ENCODE results near the gene PTPN7.
A peak's percentile ranks its signal among the peaks of the same experiment; 100 is the strongest.
"Not testable (repeated sequence)": the region's sequence is repeated elsewhere in the genome, so short reads cannot be mapped to it uniquely, and the experiment has no call there.

PTPN7 gene

GRCh38 chr1:202160377-202160940, at the start of gene PTPN7:
PTPN7 (minus strand) TSS chr1:202160602; CDS start chr1:202159402, 1,200 bp downstream.
- peak; percentile 88 to 92 for DNase-seq

- DNase-seq, result no peak
Observed at GRCh38 chr1:202208351-202208857, 48.0 kb upstream of the PTPN7 start.

DNA sequence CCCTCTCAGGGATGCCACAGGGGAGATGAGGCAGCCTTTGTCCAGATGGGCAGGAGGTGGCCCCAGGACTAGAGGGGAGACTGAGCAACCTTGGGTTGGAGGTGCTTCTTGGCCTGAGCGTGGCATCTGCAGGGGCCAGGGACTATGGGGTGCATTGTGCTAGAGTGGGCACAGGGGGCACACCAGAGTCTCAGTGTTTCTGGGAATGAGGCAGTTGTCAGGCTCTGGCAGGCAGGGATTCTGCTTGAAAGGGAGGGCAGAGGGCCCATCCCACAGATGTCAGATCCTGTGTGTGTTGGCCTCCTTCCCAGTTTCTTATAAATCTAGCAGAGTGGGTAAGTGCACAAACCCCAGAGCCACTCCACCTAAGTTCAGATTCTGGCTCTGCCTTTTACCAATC, 46.9 kb upstream of the PTPN7 start:
- no peak for DNase-seq

DNA sequence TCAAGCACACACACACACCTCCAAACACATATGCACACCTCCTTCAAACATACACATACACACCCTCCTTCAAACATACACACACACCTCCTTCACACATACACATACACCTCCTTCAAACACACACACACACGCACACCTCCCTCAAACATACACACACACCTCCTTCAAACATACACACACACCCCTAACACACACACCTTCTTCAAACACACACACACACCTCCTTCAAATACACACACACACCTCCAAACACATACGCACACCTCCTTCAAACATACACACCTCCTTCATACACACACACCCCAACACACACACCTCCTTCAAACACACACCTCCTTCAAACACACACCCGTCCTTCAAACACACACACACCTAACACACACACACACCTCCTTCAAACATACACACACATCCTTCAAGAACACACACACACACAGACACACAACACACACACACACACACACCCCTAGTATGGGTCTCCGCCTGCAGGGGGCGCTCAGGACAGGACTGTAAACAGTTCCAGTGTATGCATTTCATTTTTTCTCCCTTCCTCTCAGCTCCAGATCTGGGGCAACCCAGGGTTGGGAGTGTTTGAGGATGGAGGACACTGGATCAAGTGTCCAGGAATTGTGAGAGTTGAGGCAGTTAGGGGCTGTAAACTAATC, 45.3 kb upstream of the PTPN7 start:
- DNase-seq, result peak; percentile 45 to 52

DNA sequence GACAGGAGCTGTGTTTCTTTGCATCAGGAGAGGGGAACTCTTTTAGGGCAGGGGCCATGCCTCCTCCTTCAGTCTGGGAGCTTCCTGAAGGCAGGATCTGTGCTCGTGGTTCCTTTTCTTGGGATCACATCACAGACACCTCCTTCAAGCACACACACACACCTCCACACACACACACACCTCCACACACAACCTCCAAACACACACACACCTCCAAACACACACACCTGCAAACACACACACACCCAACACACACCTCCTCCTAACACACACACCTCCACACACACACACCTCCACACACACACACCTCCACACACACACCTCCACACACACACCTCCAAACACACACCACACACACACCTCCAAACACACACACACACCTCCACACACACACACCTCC, 43.7 kb upstream of the PTPN7 start:
- no peak for DNase-seq

DNA sequence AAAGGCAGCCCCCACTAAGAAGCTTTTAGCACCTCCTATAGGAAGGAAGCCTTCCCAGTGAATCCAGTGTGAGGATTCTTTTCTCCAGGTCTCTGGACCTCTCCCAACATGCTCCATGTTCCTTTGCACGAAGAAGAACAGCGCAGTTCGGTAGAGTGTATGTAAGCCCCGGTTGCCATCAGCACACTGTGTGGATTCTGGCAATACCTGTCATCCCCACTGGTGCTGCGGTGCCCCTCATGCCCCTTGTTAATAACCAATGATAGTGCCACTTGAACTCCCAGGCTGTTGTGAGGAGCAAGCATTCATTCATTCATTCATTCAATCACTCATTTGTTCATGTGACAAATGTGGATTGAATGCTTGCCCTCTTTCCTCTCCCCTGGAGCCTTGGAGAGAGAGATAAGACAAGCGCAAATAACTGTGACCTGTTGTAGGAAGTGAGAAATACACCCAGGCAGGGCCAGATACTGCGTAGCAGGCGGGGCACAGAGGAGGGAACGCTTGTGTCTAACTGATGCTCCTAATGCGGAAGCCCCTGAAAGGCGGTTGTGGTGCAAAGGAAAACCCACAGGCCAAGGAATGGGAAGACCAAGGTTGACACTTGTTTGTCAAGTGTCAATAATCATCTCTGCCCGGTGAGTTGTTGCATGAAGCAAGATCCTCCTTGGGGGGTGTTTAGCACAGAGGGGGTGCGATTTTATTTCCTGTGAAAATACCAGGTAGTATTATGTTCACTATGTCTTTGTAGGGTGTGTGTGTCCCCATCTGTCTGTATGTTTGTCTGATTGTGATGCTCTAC, 43.0 kb upstream of the PTPN7 start:
- no peak for DNase-seq

GRCh38 chr1:202202500-202203168, 42.2 kb upstream of the PTPN7 start:
- DNase-seq, result no peak

DNA sequence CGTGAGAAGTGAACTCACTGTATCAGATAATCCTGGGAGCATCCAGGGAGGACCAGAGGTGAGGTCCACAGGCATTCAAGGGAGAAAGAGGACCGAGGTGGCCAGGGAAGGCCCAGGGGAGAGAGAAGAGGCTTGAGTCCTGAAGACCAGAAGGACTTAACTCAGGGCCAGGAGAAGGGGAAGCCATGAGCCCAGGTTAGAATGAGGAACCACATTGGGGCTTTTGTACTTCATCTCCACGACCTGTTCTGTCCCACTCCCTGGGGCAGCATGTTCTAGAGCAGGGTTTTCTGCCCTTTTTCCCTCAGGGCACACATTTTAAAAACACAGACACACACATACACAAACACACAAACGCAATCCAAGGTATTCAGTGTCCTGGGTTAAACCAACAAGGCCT, 41.6 kb upstream of the PTPN7 start:
- DNase-seq, result no peak

DNA sequence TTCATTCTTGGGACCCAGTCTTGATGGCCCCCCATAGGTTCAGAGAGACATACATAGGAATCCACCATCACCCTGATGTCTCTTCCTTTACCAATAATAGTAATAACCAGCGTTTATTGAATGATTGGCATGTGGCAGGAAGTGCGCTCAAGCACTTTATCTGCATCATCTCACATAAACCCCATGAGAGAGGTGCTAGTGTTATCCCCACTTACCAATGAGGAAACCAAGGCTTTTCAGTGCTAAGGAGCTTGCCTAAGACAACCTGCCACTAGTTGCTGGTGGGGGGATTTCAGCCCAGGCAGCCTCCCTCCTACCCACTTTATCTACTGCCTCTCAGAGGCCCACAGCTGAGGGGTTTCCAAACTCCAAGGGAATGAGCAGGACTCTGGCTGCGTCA, 40.9 kb upstream of the PTPN7 start:
- no peak for DNase-seq

- no peak for DNase-seq
Observed at GRCh38 chr1:202200669-202201068, 40.3 kb upstream of the PTPN7 start.

- DNase-seq, result no peak
Observed at GRCh38 chr1:202200112-202200548, 39.7 kb upstream of the PTPN7 start.

DNA sequence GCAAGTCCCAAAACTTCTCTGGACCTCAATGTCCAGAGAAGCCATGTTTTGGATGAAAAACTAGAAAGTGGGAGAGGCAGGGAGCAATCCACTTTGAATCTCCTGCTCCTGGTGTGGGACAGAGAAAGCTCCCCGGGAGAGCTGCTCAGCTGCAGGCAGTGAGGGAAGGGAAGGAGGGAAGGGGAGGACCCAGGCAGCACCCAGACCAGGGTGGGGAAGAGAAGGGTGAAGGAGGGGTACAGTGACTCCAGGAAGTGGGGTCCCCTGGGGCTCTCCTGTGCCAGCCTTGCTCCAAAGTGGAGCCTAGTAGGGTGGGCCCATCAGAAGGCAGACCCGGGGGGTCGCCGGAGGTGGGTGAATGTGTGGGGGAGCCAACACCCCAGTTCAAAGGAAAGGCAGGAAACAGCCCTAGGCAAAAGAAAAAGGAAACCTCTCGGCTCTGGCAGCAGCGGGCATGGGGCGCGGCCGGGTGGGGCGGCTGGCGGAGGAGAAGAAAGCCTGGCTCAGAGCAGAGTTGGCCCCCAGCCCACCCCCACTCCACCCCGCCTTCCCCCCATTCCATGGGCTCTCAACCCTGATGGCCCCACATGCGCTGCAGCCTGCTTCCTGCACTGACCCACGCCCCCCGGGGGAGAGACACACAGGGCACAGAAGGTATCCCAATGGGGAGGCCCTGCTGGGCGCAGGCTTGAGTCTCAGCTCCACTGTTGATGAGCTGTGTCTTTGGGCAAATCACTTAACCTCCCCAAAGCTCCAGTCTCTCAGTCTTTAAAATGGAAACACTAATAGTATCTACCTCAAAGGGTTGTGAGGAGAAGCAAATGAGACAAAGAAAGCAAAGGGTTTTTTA, 38.9 kb upstream of the PTPN7 start:
- no peak for DNase-seq

GRCh38 chr1:202198366-202198724, 37.9 kb upstream of the PTPN7 start:
- no peak for DNase-seq

- DNase-seq, result no peak
Observed at GRCh38 chr1:202197653-202198365, 37.4 kb upstream of the PTPN7 start.

DNA sequence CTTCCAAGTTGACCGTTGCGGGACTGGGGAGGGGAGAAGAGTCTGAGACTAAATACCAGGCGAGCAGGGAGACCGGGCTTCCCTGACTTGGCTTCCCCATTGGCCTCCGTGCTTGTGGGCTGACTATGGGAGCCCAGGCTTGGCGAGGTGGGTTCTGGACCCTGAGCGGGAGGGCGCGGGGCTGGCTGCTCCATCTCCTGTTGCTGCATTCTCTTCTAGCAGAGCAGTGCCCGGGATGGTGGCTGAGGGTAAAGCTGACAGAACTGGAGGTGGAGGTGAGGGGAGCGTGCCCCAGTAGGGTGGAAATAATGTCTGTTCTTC, 33.9 kb upstream of the PTPN7 start:
- DNase-seq, result no peak

DNA sequence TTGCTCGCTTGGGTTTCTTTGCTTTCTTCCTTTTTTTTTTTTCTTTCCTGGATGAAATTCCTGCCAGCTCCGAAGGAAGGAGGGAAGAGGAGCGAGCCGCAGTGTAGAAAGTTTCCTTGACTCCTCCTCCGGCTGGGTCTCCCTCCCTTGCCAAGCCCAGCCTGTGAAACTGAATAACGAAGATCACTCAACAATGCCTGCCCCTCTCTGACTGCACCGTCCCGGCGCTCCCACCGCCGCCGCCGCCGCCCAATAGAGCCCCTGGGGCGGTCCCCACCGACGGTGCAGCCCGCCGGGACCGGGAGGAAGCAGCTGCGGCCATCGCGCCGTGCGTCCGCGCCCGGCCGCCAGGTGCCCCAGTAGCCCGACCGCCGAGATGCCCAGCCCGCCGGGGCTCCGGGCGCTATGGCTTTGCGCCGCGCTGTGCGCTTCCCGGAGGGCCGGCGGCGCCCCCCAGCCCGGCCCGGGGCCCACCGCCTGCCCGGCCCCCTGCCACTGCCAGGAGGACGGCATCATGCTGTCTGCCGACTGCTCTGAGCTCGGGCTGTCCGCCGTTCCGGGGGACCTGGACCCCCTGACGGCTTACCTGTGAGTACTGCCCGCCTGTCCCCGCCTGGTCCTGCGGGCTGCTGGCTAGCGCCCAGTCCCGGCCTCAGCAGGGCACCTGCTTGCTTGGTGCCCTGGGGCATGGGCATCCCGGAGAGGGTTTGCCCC, 33.4 kb upstream of the PTPN7 start, which contains the start of gene LGR6:
Gene LGR6, plus strand, starts transcription at position 186 of the 714 bp plus-strand sequence. Its CDS starts 191 bp downstream, at position 377.
- no peak for DNase-seq

DNA sequence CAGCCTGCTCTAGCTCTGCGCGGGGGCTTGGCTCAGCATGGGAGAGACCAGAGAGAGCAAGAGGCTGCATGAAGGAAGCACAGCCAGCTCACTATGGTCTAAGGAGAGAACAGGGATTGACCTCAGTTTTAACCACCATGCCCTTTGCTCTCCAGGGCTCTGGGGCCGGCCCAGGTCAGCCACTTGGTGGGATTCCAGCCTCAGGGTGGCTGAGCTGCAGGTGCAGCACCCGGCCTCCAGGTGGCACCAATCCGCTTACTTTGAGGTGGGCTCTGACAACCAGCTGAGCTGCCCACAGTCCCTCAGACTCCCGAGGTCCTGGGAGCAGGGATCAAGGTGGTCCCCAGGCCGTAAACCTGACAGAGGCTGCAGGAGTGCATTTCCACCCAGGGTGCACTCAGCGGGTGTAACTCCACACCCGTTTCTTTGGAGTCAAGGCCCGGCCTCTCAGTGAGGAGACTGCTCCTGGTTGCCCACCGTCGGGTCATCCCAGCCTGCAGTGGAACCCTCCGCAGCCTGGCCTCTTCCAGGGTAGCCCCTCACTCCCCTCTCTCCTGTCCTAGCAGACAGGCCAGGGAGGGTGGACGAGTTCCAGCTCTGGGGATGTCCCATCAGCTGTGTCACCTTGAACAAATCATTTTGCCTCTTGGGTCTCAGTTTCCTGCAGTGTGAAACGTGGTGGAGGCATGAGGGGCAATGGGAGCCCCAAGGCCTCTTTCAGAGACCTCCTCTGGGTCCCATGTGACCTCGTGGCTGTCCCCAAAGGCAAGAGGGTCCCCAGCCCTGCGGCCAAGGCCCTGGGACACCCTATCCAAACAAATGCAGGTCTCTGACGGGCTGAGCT, 32.6 kb upstream of the PTPN7 start:
- peak; percentile 72 to 76 for DNase-seq

- not testable (repeated sequence) for DNase-seq
Observed at GRCh38 chr1:202191391-202191790, 31.0 kb upstream of the PTPN7 start.

GRCh38 chr1:202189918-202190715, 29.7 kb upstream of the PTPN7 start:
- DNase-seq, result no peak
